Mucosa of rectum (tissue), 2 donors: Measurements from ENCODE around the gene ASPDH.

Source experiments
- H3K27ac ChIP-seq, 2 donors: one replicate each; pipeline ENCODE4 v1.7.0; 2013; ENCODE audit warnings: inconsistent platforms in 2 of 2, low read depth in 2 of 2, low read length in 2 of 2
- H3K27me3 ChIP-seq, 2 donors: one replicate each; pipeline ENCODE4 v1.7.0; 2013; ENCODE audit warnings: low read length in 2 of 2; ENCODE audit not compliant: control insufficient read depth in 2 of 2, insufficient read depth in 2 of 2
- H3K36me3 ChIP-seq, 2 donors: one replicate each; pipeline ENCODE4 v1.7.0; 2013; ENCODE audit warnings: low read length in 2 of 2; ENCODE audit not compliant: control insufficient read depth in 2 of 2, insufficient read depth in 2 of 2
- H3K4me1 ChIP-seq, 2 donors: one replicate each; pipeline ENCODE4 v1.7.0; 2013; ENCODE audit warnings: low read length in 2 of 2, mild to moderate bottlenecking in 1 of 2; ENCODE audit not compliant: control insufficient read depth in 2 of 2, insufficient read depth in 2 of 2
- H3K4me3 ChIP-seq, 2 donors: one replicate each; pipeline ENCODE4 v1.7.0; 2013; ENCODE audit warnings: low read length in 2 of 2
- H3K9ac ChIP-seq, 2 donors: one replicate each; pipeline ENCODE4 v1.7.0; 2013; ENCODE audit warnings: low read length in 2 of 2, low read depth in 1 of 2, mild to moderate bottlenecking in 1 of 2
- H3K9me3 ChIP-seq, 2 donors: one replicate each; pipeline ENCODE4 v1.7.0; 2013; ENCODE audit warnings: low read length in 2 of 2; ENCODE audit not compliant: control insufficient read depth in 2 of 2
- donor health status: healthy.
- donor health status: Normal muscosa, but diverticular disease.

The ASPDH gene

GRCh38 chr19:50515168-50515561 is 1.5 kb upstream of the ASPDH start:
- Histone ChIP-seq H3K36me3 (no peaks in the 10 kb centered on the region), H3K4me3 (no peak overlapping the region), H3K27ac (no peak overlapping the region), H3K4me1 (peaks cover 4 to 9% of the 10 kb centered on the region in 2 donors), H3K27me3 (peaks cover 0 to 3% of the 10 kb centered on the region in 2 donors), H3K9me3 (no peaks in the 10 kb centered on the region), H3K9ac (no peak overlapping the region)

GRCh38 chr19:50514346-50515167 is 844 bp upstream of the ASPDH start:
- no peaks in the 10 kb centered on the region for H3K9me3 ChIP-seq
- H3K27ac ChIP-seq, result no peak overlapping the region
- no peak overlapping the region for H3K4me3 ChIP-seq
- H3K4me1 ChIP-seq, result peaks cover 5 to 9% of the 10 kb centered on the region in 2 donors
- H3K36me3 ChIP-seq, result no peaks in the 10 kb centered on the region
- H3K9ac ChIP-seq, result no peak overlapping the region
- peaks cover 0 to 3% of the 10 kb centered on the region in 2 donors for H3K27me3 ChIP-seq

- Histone ChIP-seq H3K27ac (no peak overlapping the region), H3K9me3 (no peaks in the 10 kb centered on the region), H3K4me3 (no peak overlapping the region), H3K4me1 (peaks cover 5 to 9% of the 10 kb centered on the region in 2 donors), H3K27me3 (peaks cover 0 to 3% of the 10 kb centered on the region in 2 donors), H3K9ac (no peak overlapping the region), H3K36me3 (no peaks in the 10 kb centered on the region)
These were observed 541 bp downstream of the ASPDH start for GRCh38 chr19:50512999-50513745.

GRCh38 chr19:50512112-50512998 is 1.4 kb downstream of the ASPDH start:
- Histone ChIP-seq H3K27me3 (peaks cover 0 to 3% of the 10 kb centered on the region in 2 donors), H3K4me1 (peaks cover 5 to 9% of the 10 kb centered on the region in 2 donors), H3K27ac (no peak overlapping the region), H3K4me3 (no peak overlapping the region), H3K9me3 (no peaks in the 10 kb centered on the region), H3K36me3 (no peaks in the 10 kb centered on the region), H3K9ac (no peak overlapping the region)

- Histone ChIP-seq H3K4me1 (peaks cover 5 to 9% of the 10 kb centered on the region in 2 donors), H3K4me3 (peak within 1 kb of the TSS; percentile 90), H3K36me3 (peaks cover 0 to 2% of the 10 kb centered on the region in 2 donors), H3K27ac (peak within 1 kb of the TSS; percentile 70 to 81), H3K27me3 (peaks cover 0 to 3% of the 10 kb centered on the region in 2 donors), H3K9ac (peak within 1 kb of the TSS; percentile 72 to 82), H3K9me3 (no peaks in the 10 kb centered on the region)
These were observed 2.5 kb downstream of the ASPDH start, which contains the start of gene JOSD2 for GRCh38 chr19:50511069-50511822. Gene JOSD2, minus strand, starts transcription at chr19:50511191. Its CDS starts 760 bp downstream, at chr19:50510431.

- Histone ChIP-seq H3K9ac (peak overlapping the region; percentile 72 to 82), H3K27ac (peak overlapping the region; percentile 36 to 81), H3K4me3 (peak overlapping the region; percentile 90), H3K4me1 (peaks cover 5 to 9% of the 10 kb centered on the region in 2 donors), H3K36me3 (peaks cover 0 to 2% of the 10 kb centered on the region in 2 donors), H3K27me3 (peaks cover 0 to 3% of the 10 kb centered on the region in 2 donors), H3K9me3 (no peaks in the 10 kb centered on the region)
These were observed 3.0 kb downstream of the ASPDH start for GRCh38 chr19:50510700-50511068.

GRCh38 chr19:50510121-50510670 is 3.5 kb downstream of the ASPDH start:
- H3K4me1 ChIP-seq, result peaks cover 5 to 9% of the 10 kb centered on the region in 2 donors
- peaks cover 0 to 3% of the 10 kb centered on the region in 2 donors for H3K27me3 ChIP-seq
- H3K9me3 ChIP-seq, result no peaks in the 10 kb centered on the region
- peaks cover 0 to 2% of the 10 kb centered on the region in 2 donors for H3K36me3 ChIP-seq
- peak overlapping the region; percentile 90 for H3K4me3 ChIP-seq
- H3K9ac ChIP-seq, result peak overlapping the region; percentile 72 to 82
- H3K27ac ChIP-seq, result peak overlapping the region in 1 of 2 donors; percentile 81

- H3K27ac ChIP-seq, result no peak overlapping the region
- H3K4me1 ChIP-seq, result peaks cover 5 to 9% of the 10 kb centered on the region in 2 donors
- no peaks in the 10 kb centered on the region for H3K27me3 ChIP-seq
- H3K9me3 ChIP-seq, result no peaks in the 10 kb centered on the region
- no peak overlapping the region for H3K9ac ChIP-seq
- peaks cover 0 to 2% of the 10 kb centered on the region in 2 donors for H3K36me3 ChIP-seq
- no peak overlapping the region for H3K4me3 ChIP-seq
These were observed 4.3 kb downstream of the ASPDH start for GRCh38 chr19:50509366-50509765.

GRCh38 chr19:50508843-50509190 is 4.9 kb downstream of the ASPDH start:
- no peak overlapping the region for H3K4me3 ChIP-seq
- H3K9me3 ChIP-seq, result no peaks in the 10 kb centered on the region
- H3K36me3 ChIP-seq, result peaks cover 0 to 2% of the 10 kb centered on the region in 2 donors
- H3K27ac ChIP-seq, result no peak overlapping the region
- no peak overlapping the region for H3K9ac ChIP-seq
- H3K27me3 ChIP-seq, result no peaks in the 10 kb centered on the region
- H3K4me1 ChIP-seq, result peaks cover 5 to 9% of the 10 kb centered on the region in 2 donors
